PC-9 (cell line): ENCODE measurements around the gene ARL11.

Experiments
- EZH2 ChIP-seq: fragments of 200-600 bp; sonication (generic); IDR thresholded peaks from 2 replicates; pipeline ENCODE4 v1.8.0; 2017; ENCODE audit warnings: antibody characterized with exemption, low read depth
- TF ChIP-seq, protein P1 (sequence below): fragments of 200-600 bp; sonication (generic); conservative IDR thresholded peaks from 2 replicates; pipeline ENCODE4 v1.6.1; 2017; ENCODE audit warnings: mixed run types, antibody characterized with exemption, mild to moderate bottlenecking, moderate library complexity

GRCh38 chr13:49616676-49617065 lies 11.6 kb upstream of the ARL11 start:
- TF ChIP-seq, protein P1, sequence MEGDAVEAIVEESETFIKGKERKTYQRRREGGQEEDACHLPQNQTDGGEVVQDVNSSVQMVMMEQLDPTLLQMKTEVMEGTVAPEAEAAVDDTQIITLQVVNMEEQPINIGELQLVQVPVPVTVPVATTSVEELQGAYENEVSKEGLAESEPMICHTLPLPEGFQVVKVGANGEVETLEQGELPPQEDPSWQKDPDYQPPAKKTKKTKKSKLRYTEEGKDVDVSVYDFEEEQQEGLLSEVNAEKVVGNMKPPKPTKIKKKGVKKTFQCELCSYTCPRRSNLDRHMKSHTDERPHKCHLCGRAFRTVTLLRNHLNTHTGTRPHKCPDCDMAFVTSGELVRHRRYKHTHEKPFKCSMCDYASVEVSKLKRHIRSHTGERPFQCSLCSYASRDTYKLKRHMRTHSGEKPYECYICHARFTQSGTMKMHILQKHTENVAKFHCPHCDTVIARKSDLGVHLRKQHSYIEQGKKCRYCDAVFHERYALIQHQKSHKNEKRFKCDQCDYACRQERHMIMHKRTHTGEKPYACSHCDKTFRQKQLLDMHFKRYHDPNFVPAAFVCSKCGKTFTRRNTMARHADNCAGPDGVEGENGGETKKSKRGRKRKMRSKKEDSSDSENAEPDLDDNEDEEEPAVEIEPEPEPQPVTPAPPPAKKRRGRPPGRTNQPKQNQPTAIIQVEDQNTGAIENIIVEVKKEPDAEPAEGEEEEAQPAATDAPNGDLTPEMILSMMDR, result no peak
- no peak for TF ChIP-seq EZH2
